Activated naive CD4-positive, alpha-beta T cell treated with anti-CD3 and anti-CD28 coated beads, Interleukin-2, amount 50 U/mL, for 16 hours (primary cell): ENCODE measurements around the gene SPG11.
"Not testable (repeated sequence)": the region's sequence is repeated elsewhere in the genome, so short reads cannot be mapped to it uniquely, and the experiment has no call there.

ENCODE experiments used
- DNase-seq: peaks from one replicate; pipeline ENCODE4 v3.0.0-alpha.2; 2020

Gene SPG11

DNA sequence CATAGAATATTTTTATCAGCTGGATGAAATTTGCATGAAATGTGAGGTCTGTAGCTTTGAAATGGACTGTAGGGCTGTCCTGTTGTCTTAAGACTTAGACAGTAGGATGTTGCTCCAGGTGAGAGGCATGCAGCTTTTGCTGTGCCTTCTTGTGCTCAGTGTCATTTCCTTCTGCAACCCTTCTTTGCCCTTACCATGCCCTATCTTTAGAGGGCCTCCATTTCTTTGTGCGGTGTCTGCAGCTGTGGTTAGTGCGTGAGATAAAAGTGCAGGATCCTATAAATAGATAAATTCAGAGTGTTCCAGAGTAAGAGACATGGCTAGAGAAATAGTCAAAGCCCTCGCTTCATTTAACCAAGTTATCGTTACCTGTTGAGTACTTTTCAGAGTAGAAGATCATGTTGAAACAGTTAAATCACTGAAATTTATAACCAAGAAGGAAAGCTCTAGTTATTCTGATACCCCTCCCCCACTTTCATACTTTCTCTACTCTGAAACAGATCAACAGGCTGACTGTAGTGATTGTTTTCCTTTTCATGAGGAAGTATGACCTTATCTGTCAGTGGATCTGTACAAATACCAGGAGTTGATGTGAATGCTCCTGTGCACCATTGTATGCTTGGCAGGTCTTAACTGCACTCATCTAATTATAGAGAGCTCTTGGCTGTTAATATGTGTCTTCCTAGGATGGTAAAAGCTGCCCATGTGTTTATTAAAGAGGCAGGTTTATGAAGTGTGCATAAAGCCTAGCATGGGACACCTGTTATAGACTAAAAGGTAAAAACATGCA lies 108.3 kb downstream of the SPG11 start:
- no peak for DNase-seq

DNA sequence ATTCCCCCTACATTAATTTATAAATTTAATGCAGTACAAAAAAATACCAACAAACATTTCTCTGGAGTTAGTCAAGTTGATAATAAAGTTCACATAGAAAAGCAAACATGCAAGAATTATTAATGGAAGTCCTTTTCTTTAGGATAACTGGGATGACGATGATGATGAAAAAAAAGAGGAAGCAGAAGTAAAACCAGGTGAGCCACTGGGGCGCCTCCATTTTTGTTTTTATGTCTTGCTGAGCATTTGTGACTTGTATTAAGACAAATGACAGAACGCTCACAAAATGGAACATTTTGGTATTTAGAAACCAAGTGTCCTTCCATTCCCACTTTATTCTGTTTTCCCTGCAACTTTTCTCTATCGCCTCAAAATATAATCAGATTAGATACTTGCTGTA lies 112.7 kb downstream of the SPG11 start:
- DNase-seq: no peak

DNA sequence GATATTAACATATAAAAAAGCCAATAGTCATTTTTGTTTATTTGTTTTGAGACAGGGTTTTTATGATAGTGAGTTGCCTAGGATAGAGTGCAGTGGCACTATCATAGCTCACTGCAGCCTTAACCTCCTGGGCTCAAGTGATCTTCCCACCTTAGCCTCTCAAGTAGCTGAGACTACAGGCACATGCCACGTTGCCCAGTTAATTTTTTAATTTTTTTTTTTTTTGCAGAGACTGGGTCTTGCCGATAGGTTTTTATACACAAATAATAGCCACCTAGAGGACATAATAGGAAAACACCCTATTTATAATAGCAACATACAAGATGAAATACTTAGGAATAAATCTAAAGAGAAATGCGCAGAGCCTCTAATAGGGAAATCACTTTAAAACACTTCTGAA lies 113.2 kb downstream of the SPG11 start:
- DNase-seq: no peak

DNA sequence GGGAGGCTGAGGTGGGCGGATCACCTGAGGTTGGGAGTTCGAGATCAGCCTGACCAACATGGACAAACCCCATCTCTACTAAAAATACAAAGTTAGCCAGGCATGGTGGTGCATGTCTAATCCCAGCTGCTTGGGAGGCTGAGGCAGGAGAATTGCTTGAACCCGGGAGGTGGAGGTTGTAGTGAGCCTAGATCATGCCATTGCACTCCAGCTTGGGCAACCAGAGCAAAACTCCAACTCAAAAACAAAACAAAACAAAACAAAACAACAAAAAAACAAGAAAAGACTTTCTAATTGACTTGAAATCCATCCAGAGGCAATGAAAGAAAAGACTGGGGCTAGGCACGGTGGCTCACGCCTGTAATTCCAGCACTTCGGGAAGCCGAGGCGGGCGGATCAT lies 114.3 kb downstream of the SPG11 start:
- not testable (repeated sequence) for DNase-seq

DNA sequence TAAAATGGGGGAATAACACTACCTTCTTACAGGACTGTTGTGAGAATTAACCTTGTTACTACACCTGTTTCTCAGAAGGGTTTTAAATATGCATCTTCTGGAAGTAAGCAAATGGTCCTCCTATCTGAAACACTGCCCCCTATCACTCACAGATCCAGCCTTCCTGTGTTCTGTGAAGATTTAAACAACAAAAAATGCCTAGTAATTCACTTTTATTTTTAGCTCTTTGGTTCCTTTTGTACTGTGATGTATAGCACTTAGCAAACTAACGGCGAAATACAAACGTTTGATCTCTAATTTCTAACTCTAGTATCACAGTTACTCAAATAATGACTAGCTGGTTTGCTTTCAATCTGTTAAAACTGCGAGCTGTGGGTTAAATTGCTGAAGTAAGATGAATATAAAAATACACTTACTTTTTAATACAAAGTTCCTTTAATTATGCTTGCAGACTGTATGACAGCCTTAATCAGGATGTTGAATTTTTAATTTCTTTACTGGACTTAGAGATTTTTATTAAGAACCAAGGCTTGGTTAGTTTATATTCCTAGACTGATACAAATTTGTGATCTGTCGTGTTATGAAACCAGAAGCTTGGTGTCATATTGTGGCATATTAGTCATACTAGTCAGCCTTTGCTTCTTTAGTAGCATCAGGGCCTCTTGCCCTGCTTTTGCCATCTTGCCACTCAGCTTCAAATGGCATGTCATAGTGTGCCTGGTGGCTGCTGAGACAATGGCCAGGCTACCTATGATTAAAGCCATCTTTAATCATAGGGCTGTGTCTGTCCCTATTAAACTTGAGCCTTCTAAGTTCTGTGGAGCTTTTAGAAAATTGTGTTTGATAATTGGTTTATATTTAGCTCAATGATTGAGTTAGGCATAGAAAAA lies 117.3 kb downstream of the SPG11 start:
- DNase-seq: peak; percentile 53

DNA sequence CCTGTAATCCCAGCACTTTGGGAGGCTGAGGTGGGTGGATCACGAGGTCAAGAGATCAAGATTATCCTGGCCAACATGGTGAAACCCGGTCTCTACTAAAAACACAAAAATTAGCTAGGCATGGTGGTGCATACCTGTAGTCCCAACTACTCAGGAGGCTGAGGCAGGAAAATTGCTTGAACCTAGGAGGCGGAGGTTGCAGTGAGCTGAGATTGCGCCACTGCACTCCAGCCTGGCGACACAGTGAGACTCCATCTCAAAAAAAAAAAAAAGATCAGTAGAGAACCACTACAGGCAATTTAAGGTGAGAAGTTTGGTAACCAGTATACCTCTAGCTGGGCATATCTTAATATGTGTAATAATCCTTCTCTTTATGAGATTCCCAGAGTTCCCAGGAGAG lies 118.7 kb downstream of the SPG11 start:
- not testable (repeated sequence) for DNase-seq

DNA sequence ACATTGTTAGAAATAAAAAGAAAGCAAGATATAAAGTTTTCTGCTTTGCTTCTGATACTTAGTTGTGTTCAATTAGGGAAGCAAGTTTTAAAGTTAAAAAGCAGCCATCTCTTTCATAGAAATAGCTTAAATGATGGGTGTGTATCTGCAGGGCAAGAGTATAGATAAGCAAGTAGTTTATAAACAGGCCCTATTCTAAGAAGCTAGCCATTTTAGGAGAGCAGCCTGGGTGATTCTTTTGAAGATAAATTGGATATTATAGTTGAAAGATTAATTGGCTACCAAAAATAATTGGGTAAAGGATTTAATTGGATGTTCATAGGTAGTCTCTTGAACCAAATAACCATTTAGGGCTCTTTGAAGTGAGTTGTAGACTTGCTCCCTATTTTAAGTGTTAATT lies 120.9 kb downstream of the SPG11 start:
- DNase-seq: no peak

DNA sequence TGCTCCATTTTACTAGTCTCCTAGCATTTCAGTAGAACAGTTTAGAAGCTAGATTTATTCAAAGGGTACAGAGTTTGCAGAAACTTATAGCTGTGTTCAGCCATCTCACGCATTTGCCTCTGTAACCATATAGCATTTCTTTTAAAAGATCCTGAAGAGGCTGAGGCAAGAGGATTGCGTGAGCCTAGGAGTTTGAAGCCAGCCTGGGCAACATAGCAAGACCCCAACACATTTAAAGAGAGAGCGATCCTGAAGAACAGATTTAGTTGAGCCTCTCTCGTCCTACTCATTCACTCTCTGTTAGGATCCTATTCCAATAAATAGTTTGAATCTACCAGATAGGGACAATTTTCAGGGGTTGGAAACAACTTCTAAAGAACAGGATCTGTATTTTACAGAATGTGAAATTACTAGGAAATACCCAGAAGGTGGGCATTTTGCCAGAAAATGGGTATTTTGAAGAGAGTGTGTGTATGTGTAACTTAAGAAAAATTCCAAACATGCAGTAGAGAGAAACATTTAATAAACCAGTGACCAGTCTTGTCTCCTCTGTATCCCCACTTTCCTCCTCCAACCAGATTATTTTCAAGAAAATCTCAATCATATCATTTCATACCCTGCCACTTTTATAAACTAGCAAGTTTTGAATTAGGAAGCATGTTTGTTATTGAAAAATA lies 122.0 kb downstream of the SPG11 start:
- no peak for DNase-seq

DNA sequence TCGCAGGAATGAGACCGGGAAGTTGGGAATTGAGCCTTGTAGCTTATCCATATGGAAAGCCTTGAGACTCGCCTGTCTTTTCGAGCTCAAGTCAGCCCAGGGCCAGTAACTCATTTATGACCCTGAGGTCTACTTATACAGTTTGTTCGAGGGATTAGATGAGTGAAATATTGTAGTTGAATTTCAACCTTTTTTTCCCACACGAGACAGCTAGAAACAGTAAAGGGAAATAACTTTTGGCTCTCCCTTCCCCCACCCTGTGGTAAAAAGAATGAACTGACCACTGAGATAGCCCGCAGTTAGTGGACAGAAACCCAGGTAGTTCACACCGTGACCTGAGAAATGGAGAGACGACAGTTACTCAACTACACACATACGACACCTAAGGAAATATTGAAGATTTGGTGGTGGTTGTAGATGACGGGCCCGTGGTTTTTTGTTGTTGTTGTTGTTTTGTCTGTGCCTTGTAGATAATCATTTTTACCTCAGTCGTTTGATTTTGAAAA lies 125.7 kb downstream of the SPG11 start:
- DNase-seq: no peak

DNA sequence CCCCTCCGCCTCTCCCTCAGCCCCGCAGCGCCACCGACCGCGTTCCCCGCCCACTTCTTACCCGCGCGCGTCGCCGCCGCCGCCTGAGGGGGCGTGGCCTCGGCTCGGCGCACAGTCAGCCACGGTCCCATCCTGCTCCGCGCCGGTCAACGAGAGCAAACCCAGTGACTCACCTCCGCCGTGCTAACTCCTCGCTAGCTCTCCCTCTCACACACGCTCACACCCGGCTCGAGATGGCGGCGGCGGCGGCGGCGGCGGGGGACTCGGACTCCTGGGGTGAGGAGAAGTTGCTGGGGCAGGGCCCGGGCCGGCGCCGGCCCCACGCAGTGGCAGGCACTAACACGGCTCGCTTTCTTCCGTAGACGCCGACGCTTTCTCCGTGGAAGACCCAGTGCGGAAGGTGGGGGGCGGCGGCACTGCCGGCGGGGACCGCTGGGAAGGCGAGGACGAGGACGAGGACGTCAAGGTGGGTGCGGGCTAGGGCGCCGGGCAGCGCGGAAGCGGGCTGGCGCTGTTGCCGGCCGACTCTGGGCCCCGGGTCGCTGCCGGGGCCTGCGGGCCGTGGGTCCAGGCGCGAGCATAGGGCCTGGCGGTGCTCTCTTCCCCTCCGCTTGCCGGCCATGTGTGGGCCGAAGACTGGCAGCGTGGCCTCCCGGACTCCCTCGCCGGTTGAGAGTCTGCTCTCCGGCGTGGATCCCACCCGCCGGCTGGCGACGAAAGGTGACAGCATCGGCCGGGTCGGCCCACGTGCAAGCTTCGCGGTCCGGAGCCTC lies 126.3 kb downstream of the SPG11 start, which contains the start of gene EIF3J:
EIF3J (plus strand) TSS at position 186 of the 773 bp plus-strand sequence; CDS start at position 234, 48 bp downstream.
- peak; percentile 95 for DNase-seq

DNA sequence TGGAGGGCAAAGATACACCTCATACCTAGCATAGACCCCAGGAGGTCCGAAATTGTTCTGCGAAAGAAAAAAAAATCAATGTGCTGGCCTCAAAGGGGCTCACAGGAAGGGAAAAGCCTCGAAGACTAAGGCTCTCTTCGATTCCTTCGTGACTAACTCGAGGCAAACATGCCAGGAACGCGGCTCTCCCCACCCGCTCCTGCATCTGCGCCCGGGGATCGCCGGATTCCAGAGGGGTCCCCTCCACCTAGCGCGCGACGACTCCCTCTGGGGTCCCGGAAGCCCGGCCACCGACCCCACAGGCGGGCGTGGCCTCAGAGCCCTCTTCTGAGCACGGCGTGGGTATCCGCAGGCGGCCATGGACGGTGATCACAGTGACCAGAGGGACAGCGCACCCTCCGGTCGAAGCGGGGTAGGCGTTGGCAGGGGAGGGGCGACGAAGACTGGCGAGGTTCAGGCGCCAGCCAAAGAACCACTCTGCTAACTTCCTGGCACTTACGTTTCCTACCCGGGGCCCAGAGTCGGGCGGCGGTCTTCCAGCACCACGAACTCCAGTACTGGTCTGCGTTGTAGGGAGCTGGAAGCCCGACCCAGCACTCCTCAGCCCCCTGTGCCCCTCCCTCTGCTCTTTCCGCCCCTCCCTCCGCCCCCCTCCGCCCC lies 127.0 kb downstream of the SPG11 start:
- no peak for DNase-seq

DNA sequence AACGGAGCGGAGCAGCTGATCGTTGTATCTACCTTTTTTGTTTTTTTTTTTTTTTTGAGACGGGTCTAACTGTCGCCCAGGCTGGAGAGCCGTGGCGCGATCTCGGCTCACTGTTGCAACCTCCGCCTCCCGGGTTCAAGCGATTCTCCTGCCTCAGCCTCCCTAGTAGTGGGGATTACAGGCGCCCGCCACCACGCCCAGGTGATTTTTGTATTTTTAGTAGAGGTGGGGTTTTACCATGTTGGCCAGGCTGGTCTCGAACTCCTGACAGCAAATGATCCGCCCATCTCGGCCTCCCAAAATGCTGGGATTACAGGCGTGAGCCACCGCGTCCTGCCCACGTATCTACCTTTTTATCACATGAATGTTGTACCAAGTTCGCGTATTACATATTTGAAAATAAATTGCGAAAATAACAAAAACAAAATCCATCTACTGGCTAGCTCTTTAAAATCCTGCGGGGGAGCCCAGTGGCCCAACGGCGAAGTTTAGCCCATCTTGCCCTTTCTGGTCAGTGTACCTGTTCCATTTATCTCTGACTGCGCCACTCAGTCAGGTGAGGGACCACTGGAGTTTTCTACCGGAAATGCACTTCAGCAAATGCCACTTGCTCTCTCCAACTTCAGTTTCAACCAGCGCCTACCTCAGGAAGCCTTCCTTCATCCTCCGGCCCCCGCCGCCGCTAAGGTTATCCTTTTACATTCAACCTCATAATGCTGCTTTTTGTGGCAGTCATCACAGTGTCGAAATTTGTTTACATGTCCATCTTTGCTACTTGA lies 127.8 kb downstream of the SPG11 start:
- peak; percentile 22 for DNase-seq

DNA sequence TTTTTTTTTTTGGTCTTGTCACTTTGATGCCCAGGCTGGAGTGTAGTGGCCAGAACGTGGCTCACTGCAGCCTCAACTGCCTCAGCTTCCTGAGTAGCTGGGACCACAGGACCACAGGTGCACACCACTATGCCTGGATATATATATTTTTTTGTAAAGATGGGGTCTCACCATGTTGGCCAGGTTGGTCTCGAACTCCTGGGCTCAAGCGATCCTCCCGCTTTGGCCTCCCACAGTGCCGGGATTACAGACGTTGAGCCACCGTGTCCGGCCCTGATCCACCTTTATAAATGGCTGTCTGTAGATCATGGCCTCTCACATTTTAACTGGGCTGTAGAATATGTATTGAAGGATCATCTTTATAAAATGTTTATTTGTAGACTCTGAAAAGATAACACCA lies 128.4 kb downstream of the SPG11 start:
- no peak for DNase-seq

DNA sequence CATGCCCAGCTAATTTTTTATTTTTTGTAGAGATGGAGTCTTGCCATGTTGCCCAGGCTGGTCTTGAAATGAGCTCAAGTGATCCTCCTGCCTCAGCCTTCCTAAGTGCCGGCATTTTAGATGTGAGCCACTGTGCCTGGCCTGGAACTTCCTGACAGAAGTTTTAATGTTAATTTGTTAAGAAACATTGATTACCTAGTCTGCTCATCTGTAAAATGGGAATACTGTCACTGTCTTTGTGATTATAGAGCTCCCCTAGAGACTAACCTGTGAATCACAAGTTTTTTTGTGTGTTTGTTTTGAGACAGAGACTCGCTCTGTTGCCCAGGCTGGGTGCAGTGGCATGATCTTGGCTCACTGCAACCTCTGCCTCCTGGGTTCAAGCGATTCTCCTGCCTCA lies 130.8 kb downstream of the SPG11 start:
- no peak for DNase-seq

DNA sequence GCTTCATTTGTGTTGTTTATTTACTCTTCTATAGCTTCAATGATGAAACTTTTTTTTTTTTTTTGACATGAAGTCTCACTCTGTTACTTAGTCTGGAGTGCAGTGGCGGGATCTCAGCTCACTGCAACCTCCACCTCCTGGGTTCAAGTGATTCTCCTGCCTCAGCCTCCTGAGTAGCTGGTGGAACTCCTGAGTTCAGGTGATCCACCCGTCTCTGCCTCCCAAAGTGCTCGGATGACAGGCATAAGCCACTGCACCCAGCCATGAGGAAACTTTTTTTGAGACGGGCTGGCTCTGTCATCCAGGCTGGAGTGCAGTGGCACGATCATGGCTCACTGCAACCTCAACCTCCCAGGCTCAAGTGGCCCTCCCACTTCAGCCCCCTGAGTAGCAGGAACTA lies 131.2 kb downstream of the SPG11 start:
- not testable (repeated sequence) for DNase-seq

DNA sequence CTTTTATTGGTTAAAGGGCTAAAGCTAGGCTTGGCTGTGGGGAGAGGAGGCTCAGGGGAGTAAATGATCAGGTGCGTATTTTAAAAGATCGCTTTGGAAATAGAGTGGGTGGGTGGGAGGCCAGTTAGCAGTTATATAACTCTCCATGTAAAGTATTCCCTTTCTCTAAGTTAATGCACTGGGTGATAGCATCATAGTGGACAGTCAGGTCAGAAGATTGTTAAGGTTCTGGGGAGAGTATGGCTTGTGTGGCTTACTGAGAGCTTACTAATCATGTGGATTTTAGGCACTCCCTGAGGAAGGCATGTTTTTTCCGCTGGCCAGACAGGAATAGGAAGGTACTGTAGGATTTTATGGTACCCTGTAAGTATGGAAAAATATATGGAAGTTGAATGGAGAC lies 132.8 kb downstream of the SPG11 start:
- no peak for DNase-seq

DNA sequence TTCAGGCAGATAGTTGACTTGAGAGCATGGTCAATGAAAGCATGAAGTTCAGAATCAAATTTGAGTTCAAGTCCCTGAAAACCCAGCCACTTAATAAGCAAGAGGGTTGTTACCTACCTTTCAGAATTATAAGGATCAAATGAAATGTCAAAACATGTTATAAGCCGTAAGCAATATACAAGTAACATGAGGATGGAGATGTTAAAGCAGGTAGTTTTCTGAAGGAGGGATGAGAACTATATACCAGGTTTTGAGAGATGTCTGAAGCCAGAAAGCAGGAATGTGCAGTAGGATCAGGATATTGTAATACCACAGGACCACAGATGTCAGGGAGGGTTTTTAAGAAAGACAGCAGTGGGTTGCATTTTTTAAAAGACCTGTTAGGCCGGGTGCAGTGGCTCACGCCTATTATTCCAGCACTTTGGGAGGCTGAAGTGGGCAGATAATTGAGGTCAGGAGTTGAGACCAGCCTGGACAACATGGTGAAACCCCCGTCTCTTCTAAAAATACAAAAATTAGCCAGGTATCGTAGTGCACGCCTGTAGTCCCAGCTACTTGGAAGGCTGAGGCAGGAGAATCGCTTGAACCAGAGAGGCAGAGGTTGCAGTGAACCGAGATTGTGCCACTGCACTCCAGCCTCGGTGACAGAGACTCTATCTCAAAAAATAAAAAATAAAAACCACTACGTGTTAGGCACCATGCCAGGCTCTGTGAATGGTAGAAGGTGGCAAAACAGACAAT lies 133.4 kb downstream of the SPG11 start:
- no peak for DNase-seq

DNA sequence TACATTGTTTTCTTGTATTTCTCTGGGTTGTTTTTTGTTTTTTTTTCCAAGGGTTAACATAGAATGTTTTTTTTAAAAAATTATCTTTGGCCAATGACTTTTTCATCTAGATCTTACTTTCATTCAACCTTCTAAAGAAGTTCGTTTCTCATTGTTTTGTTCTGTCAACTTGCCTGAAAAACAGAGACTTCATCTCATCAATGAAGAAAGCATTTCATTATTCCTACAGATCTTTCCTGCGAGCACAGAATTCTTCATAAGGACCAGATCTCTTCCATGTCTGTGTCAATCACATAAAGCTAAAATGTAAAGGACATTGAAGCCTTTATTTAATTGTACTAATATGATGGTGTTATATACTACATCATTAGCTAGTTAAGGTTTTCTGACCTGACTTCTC lies 136.2 kb downstream of the SPG11 start:
- DNase-seq: no peak

DNA sequence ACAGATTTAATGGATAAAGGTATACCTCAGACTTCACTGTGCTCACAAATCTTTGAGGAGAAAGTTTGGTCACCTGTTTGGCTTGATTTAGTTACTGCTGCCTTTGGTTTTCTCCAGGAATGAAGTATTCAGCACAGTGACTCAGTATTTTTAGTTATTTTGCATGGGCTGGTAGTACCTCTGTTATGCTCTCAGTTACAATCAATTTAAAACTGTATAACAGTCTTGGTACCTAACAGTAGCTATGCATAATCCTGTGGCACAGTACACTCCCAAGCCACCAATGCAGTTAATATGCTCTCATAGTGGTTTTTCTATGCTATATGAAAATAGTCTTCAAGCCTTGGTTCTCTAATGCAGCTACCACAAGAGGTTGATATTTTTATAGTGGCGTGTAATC lies 138.4 kb downstream of the SPG11 start:
- DNase-seq: no peak

DNA sequence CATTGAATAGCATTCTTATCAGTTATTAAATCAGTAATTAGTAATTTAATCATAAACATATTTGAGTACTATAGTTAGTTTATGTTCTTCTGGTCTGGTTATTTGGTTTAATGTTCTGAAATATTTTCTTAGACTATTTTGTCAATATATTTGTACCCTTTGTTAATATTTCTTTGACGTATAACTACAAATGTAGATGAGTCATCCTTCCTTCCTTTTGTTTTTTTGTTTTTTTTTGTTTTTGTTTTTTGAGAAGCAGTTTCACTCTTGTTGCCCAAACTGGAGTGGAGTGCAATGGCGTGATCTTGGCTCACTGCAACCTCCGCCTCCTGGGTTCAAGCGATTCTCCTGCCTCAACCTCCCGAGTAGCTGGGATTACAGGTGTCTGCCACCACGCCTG lies 143.9 kb downstream of the SPG11 start:
- DNase-seq: no peak
